A673 (cell line): ENCODE results near the gene RGS4. TPM values are rescaled to one million over a fixed set of nuclear protein-coding genes. Genes with fewer than 3 reads are reported as not detected.

Experiments
- BruUV-seq: library from RNA; stranded (reverse); fragments of 400-500 nt; replicated peaks from 2 replicates; lab custom pipeline; 2021; lab: Mats Ljungman, UMichigan
- CTCF ChIA-PET: fragments of 300-600 bp; sonication (Branson Sonifier 250); formaldehyde crosslinking; loops from one replicate; lab custom pipeline; 2022; ENCODE audit warnings: antibody characterized with exemption; lab: Charles Lee
- POLR2A ChIA-PET: fragments of 300-600 bp; sonication (Branson Sonifier 250); formaldehyde crosslinking; loops from one replicate; lab custom pipeline; 2022; ENCODE audit warnings: antibody characterized with exemption; ENCODE audit not compliant: low non-redundant PET; lab: Charles Lee
- DNase-seq: peaks from one replicate; pipeline ENCODE4 v3.0.0-alpha.2; 2015; ENCODE audit warnings: low spot score
- H3K27ac ChIP-seq: fragments of 200-600 bp; sonication (generic); 2 replicates; pipeline ENCODE4 v1.5.1; 2016; ENCODE audit warnings: mixed run types, low read depth, mild to moderate bottlenecking, mixed read lengths, antibody characterized with exemption, low read length; ENCODE audit not compliant: poor library complexity, severe bottlenecking
- H3K27me3 ChIP-seq: fragments of 200-600 bp; sonication (generic); replicated peaks from 2 replicates; pipeline ENCODE4 v1.6.1; 2017; ENCODE audit warnings: mixed run types, low read depth, mild to moderate bottlenecking, mixed read lengths, antibody characterized with exemption, low read length; ENCODE audit not compliant: insufficient read depth, poor library complexity
- H3K36me3 ChIP-seq: fragments of 200-600 bp; sonication (generic); 2 replicates; pipeline ENCODE4 v1.6.1; 2016; ENCODE audit warnings: mixed run types, mild to moderate bottlenecking, mixed read lengths, antibody characterized with exemption, low read length; ENCODE audit not compliant: insufficient read depth, poor library complexity, severe bottlenecking
- H3K4me1 ChIP-seq: fragments of 200-600 bp; sonication (generic); 2 replicates; pipeline ENCODE4 v1.6.1; 2017; ENCODE audit warnings: mixed run types, mild to moderate bottlenecking, mixed read lengths, antibody characterized with exemption, low read length; ENCODE audit not compliant: insufficient read depth, poor library complexity, severe bottlenecking
- H3K4me3 ChIP-seq: fragments of 200-600 bp; sonication (generic); 2 replicates; pipeline ENCODE4 v1.5.1; 2016; ENCODE audit warnings: low read depth, mixed run types, mild to moderate bottlenecking, mixed read lengths, low read length; ENCODE audit not compliant: poor library complexity, severe bottlenecking
- H3K9me3 ChIP-seq: fragments of 200-600 bp; sonication (generic); 2 replicates; pipeline ENCODE4 v1.6.1; 2016; ENCODE audit warnings: mixed run types, low read depth, mild to moderate bottlenecking, mixed read lengths, antibody characterized with exemption, low read length; ENCODE audit not compliant: poor library complexity, severe bottlenecking
- EZH2 ChIP-seq: fragments of 200-600 bp; sonication (generic); IDR thresholded peaks from 2 replicates; pipeline ENCODE4 v1.6.1; 2017; ENCODE audit warnings: borderline replicate concordance, low read depth, mild to moderate bottlenecking, mixed read lengths, antibody characterized with exemption, low read length; ENCODE audit not compliant: poor library complexity, severe bottlenecking
- intact Hi-C: fragments of 100-400 bp; cut with micrococcal nuclease; formaldehyde crosslinking; loops from one replicate; pipeline ENCODE4 v1.10.0; 2022; ENCODE audit not compliant: unreplicated experiment
- total RNA-seq: library from RNA; stranded (reverse); gene quantifications from 2 replicates; pipeline ENCODE4 v1.2.3, GENCODE V29; 2021
- TF ChIP-seq, protein P1 (sequence below): fragments of 300-800, 200-600 bp; sonication (generic); conservative IDR thresholded peaks from 2 replicates; pipeline ENCODE4 v1.5.1; 2017; ENCODE audit warnings: low read depth, mild to moderate bottlenecking, antibody characterized with exemption, low read length, moderate library complexity, mixed read lengths

Gene RGS4
- total RNA-seq, 1 experiment from 2014 or later = 23.8 TPM

GRCh38 chr1:163050496-163050895, 18.7 kb upstream of the RGS4 start:
- no TSS peak for BruUV-seq
- intact Hi-C loops = no loop called here

GRCh38 chr1:163054181-163054591, 15.0 kb upstream of the RGS4 start:
- BruUV-seq = no TSS peak
- CTCF ChIA-PET = interaction anchor here (1.0 kb wide), 1 partner anchor 14 kb away, joined by 3 read pairs; the partner anchor contains the start of gene RGS4
- DNase-seq = peak; percentile 45

More at GRCh38 chr1:163050496-163050895, 18.7 kb upstream of the RGS4 start:
- no peak for DNase-seq
- POLR2A ChIA-PET = interaction anchor here (0.5 kb wide), 1 partner anchor 263 kb away, joined by 3 read pairs; no protein-coding TSS in a partner anchor
- CTCF ChIA-PET = no interaction called here
- no peaks in the 10 kb centered on the region for H3K27me3 ChIP-seq
- no peak overlapping the region for H3K4me3 ChIP-seq
- H3K9me3 ChIP-seq = no peaks in the 10 kb centered on the region
- no peak overlapping the region for H3K27ac ChIP-seq
- TF ChIP-seq EZH2 = no peak
- TF ChIP-seq, protein P1, sequence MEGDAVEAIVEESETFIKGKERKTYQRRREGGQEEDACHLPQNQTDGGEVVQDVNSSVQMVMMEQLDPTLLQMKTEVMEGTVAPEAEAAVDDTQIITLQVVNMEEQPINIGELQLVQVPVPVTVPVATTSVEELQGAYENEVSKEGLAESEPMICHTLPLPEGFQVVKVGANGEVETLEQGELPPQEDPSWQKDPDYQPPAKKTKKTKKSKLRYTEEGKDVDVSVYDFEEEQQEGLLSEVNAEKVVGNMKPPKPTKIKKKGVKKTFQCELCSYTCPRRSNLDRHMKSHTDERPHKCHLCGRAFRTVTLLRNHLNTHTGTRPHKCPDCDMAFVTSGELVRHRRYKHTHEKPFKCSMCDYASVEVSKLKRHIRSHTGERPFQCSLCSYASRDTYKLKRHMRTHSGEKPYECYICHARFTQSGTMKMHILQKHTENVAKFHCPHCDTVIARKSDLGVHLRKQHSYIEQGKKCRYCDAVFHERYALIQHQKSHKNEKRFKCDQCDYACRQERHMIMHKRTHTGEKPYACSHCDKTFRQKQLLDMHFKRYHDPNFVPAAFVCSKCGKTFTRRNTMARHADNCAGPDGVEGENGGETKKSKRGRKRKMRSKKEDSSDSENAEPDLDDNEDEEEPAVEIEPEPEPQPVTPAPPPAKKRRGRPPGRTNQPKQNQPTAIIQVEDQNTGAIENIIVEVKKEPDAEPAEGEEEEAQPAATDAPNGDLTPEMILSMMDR = no peak
- peaks cover 14% of the 10 kb centered on the region for H3K4me1 ChIP-seq
- no peaks in the 10 kb centered on the region for H3K36me3 ChIP-seq

GRCh38 chr1:163055005-163055404, 14.2 kb upstream of the RGS4 start:
- ChIA-PET CTCF (interaction anchor here (1.0 kb wide), 1 partner anchor 14 kb away, joined by 3 read pairs; the partner anchor contains the start of gene RGS4), POLR2A (no interaction called here)
- H3K4me1 ChIP-seq = peaks cover 29% of the 10 kb centered on the region
- no TSS peak for BruUV-seq
- no peaks in the 10 kb centered on the region for H3K36me3 ChIP-seq
- no peaks in the 10 kb centered on the region for H3K27me3 ChIP-seq
- H3K9me3 ChIP-seq = no peaks in the 10 kb centered on the region
- peak overlapping the region; percentile 75 for H3K27ac ChIP-seq
- H3K4me3 ChIP-seq = no peak overlapping the region
- TF ChIP-seq, protein P1 = no peak
- no peak for TF ChIP-seq EZH2
- peak; percentile 81 for DNase-seq
- intact Hi-C loops = loop anchor here (2.0 kb wide), 1 partner anchor 16 kb away; no protein-coding TSS in a partner anchor

More at GRCh38 chr1:163054181-163054591, 15.0 kb upstream of the RGS4 start:
- intact Hi-C loops = loop anchor here (2.0 kb wide), 1 partner anchor 15 kb away; no protein-coding TSS in a partner anchor
- POLR2A ChIA-PET = no interaction called here
- Histone ChIP-seq H3K4me1 (peaks cover 29% of the 10 kb centered on the region), H3K27me3 (no peaks in the 10 kb centered on the region), H3K9me3 (no peaks in the 10 kb centered on the region), H3K4me3 (no peak overlapping the region), H3K27ac (peak overlapping the region; percentile 75), H3K36me3 (no peaks in the 10 kb centered on the region)
- TF ChIP-seq, protein P1 = no peak
- no peak for TF ChIP-seq EZH2
